GM21723 (cell line): Measurements from ENCODE around the gene SLC12A8.
"Not testable (repeated sequence)": the region's sequence is repeated elsewhere in the genome, so short reads cannot be mapped to it uniquely, and the experiment has no call there.

ENCODE experiments used
- ATAC-seq: cut with Tn5 transposase; IDR thresholded peaks from one replicate; pipeline ENCODE4 v1.9.1; 2021; ENCODE audit warnings: mild to moderate bottlenecking, moderate library complexity; ENCODE audit not compliant: unreplicated experiment

Gene SLC12A8

GRCh38 chr3:125116311-125117080, 96.1 kb downstream of the SLC12A8 start:
- no peak for ATAC-seq

- no peak for ATAC-seq
Measured at GRCh38 chr3:125115640-125116039, 96.9 kb downstream of the SLC12A8 start.

GRCh38 chr3:125112981-125113380, 99.6 kb downstream of the SLC12A8 start:
- ATAC-seq: no peak

GRCh38 chr3:125110876-125111480, 101.6 kb downstream of the SLC12A8 start:
- ATAC-seq: no peak

- ATAC-seq: no peak
Measured at GRCh38 chr3:125110016-125110875, 102.3 kb downstream of the SLC12A8 start.

- ATAC-seq: no peak
Measured at GRCh38 chr3:125109536-125109925, 103.0 kb downstream of the SLC12A8 start.

- ATAC-seq: no peak
Measured at GRCh38 chr3:125108833-125109535, 103.6 kb downstream of the SLC12A8 start.

GRCh38 chr3:125107861-125108567, 104.5 kb downstream of the SLC12A8 start:
- ATAC-seq: peak; percentile 70

- no peak for ATAC-seq
Measured at GRCh38 chr3:125107363-125107762, 105.2 kb downstream of the SLC12A8 start.

GRCh38 chr3:125105116-125105515, 107.4 kb downstream of the SLC12A8 start:
- no peak for ATAC-seq

GRCh38 chr3:125104639-125105038, 107.9 kb downstream of the SLC12A8 start:
- ATAC-seq: no peak

GRCh38 chr3:125103406-125103805, 109.1 kb downstream of the SLC12A8 start:
- ATAC-seq: no peak

- ATAC-seq: no peak
Measured at GRCh38 chr3:125102470-125102869, 110.1 kb downstream of the SLC12A8 start.

- no peak for ATAC-seq
Measured at GRCh38 chr3:125098611-125099291, 113.8 kb downstream of the SLC12A8 start.

GRCh38 chr3:125090649-125091048, 121.9 kb downstream of the SLC12A8 start:
- no peak for ATAC-seq

- no peak for ATAC-seq
Measured at GRCh38 chr3:125087768-125088391, 124.7 kb downstream of the SLC12A8 start.

- no peak for ATAC-seq
Measured at GRCh38 chr3:125085166-125085565, 127.4 kb downstream of the SLC12A8 start.

GRCh38 chr3:125083776-125084175, 128.8 kb downstream of the SLC12A8 start:
- ATAC-seq: no peak

GRCh38 chr3:125082339-125082738, 130.2 kb downstream of the SLC12A8 start:
- ATAC-seq: not testable (repeated sequence)
